GM04504 (cell line): ENCODE data around the gene OR5V1.
"Not testable (repeated sequence)": the region's sequence is repeated elsewhere in the genome, so short reads cannot be mapped to it uniquely, and the experiment has no call there.

ENCODE experiments used
- DNase-seq: peaks from one replicate; pipeline ENCODE4 v3.0.0-alpha.2; 2012; ENCODE audit warnings: low read depth

Gene OR5V1

GRCh38 chr6:29368765-29369164 is at the start of gene OR5V1:
OR5V1 (minus strand) TSS chr6:29368865; CDS start chr6:29356195, 12,670 bp downstream.
- no peak for DNase-seq

GRCh38 chr6:29414588-29414987 is 45.9 kb upstream of the OR5V1 start, which contains the start of gene OR12D1:
OR12D1 (plus strand) TSS chr6:29414928.
- no peak for DNase-seq

- DNase-seq, result no peak
These were observed 35.1 kb upstream of the OR5V1 start for GRCh38 chr6:29403801-29404200.

DNA sequence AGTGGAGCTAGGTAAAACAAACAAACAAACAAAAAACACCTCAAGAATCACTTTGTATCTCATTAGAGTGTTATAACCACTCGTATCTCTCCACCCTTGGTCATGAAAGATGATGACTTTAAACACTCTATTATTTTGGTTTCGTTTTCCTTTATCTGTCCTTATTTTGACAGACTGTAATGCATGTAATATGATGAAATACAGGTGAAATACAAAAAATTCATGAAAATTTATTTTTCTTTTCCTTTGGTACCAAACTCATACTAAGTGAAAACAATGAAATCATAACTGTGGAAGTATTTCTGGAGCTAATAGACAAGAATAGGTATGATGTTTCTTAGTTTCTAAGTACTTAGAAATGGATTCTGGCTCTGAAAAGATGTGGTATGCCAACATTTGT is 30.9 kb upstream of the OR5V1 start:
- no peak for DNase-seq

GRCh38 chr6:29395331-29395730 is 26.7 kb upstream of the OR5V1 start, which contains the start of gene OR12D2:
OR12D2 (plus strand) TSS chr6:29395631; CDS start chr6:29396700, 1,069 bp downstream.
- no peak for DNase-seq

- no peak for DNase-seq
These were observed 19.9 kb upstream of the OR5V1 start for GRCh38 chr6:29388533-29388932.

DNA sequence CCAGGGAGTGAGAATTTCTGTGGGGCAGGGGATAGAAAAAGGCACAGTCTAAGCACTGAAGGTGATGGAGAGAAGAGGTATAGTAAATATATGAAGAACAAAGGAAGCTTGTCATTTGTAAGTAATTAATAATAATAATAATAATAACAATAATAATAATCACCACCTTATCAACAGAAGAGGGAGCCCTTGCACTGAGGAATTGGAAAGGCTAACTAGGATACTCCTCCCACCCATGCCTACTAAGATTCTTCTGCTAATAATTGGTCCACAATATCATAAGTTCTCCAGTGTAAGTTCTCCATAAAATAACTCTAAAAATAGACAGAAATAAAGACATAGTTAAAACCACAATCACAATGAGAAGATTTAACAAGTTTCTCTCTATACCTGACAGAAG is 7.3 kb upstream of the OR5V1 start:
- no peak for DNase-seq

- DNase-seq, result no peak
These were observed 6.5 kb upstream of the OR5V1 start, which contains the start of gene OR12D3 for GRCh38 chr6:29375191-29375590. OR12D3 (minus strand) TSS chr6:29375291; CDS start chr6:29375287, 4 bp downstream.

DNA sequence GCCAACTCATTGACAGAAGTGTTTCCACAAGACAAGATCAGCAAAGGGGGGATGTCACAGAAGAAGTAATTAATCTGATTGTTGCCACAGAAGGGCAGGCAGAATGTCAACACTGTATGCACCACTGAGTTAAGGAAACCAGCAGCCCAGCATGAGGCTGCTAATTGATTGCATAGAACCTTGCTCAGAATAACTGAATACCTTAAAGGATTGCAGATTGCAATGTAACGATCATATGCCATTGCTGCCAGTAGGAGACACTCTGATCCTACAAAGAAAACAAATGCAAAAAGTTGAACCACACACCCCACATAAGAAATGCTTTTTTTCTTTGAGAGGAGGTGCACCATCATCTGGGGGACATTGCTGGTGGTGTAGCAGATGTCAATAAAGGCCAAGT is 13.1 kb downstream of the OR5V1 start:
- DNase-seq, result no peak

DNA sequence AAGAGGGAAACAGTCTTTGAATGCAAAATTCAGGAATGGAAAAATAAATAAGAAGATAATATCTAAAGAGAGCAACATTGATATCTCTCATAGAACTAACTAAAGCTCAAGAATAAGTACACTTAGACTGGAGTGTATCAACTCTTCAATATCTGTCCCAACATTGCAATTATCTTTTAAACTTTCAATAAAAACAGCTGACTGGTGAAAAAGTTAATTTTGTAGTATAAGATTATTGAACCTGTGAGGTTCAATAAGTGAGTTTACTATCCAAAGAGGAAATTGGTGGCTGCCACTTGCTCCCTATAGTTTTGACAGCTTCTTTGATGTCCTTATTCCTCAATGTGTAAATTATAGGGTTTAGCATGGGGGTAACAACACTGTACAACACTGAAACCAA is 13.7 kb downstream of the OR5V1 start:
- DNase-seq, result no peak

DNA sequence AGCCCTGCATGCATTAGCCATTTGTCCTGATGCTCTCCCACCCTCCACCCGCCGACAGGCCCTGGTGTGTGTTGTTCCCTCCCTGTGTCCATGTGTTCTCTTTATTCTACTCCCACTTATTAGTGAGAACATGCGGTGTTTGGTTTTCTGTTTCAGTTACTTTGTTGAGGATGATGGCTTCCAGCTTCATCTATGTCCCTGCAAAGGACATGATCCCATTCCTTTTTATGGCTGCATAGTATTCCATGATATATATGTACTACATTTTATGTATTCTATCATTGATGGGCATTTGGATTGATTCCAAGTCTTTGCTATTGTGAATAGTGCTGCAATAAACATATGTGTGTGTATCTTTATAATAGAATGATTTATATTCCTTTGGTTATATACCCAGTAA is 19.3 kb downstream of the OR5V1 start:
- not testable (repeated sequence) for DNase-seq

DNA sequence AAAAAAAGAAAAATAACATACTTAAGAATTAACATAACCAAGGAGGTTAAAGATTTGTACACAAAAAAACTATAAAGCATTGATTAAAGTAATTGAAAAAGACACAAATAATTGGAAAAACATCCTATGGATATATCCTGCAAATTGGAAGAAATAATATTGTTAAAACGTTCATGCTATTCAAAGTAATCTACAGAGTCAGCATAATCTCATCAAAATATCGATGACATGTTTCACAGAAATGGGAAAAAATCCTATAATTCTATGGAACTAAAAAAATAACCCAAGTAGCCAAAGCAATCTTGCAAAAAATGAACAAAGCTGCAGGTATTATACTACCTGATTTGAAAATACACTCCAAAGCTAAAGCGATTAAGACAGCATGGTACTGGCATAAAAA is 23.3 kb downstream of the OR5V1 start:
- DNase-seq, result no peak

DNA sequence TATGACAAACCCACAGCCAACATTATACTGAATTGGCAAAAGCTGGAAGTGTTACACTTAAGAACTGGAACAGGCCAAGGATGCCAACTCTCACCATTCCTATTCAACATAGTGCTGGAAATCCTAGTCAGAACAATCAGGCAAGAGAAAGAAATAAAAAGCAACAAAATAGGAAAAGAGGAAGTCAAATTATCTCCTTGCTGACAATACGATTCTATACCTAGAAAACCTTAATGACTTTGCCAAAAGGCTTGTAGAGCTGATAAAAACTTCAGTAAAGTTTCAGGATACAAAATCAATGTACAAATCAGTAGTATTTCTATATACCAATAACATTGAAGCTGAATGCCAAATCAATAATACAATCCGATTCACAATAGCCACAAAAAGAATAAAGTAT is 32.4 kb downstream of the OR5V1 start:
- DNase-seq, result no peak

DNA sequence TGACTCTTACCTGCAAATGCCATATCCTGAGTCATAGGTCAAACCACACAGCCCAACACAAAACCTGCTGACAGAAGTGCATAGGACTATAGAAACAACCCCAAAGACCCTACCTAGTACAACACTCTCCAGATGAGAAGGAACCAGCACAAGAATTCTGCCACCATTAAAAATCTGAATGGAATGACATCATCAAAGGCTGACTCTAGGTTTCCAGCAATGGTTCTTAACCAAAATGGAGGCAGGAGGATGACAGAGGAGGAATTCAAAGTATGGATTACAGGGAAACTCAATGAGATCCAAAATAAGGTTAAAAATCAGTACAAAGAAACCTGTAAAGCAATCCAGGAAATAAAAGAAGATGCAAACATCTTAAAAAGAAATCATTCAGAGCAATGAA is 36.0 kb downstream of the OR5V1 start:
- no peak for DNase-seq

DNA sequence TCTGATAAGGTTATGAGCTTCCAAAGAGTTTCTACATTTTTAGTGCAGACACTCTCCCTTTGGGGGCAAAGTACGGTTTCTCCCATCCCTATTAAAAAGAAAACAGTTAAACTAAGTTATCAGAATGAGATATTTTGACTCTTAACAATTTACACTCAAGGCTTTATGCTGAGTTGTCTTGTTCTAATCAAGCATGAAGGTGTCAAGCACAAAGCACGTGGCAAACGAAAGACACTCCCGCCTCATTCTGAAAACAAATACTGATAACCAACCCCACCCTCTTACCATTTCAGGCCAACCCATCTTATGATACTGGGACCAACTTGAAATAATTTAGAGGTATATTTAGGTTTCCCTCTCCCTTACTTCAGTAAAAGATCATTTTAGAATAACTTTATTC is 42.9 kb downstream of the OR5V1 start:
- DNase-seq, result no peak

GRCh38 chr6:29323332-29323731 is 45.3 kb downstream of the OR5V1 start:
- not testable (repeated sequence) for DNase-seq

GRCh38 chr6:29319931-29320330 is 48.7 kb downstream of the OR5V1 start:
- DNase-seq, result no peak
